NCI-H187 (cell line): ENCODE data around the gene SH3GLB2.
"Not testable (repeated sequence)": the region's sequence is repeated elsewhere in the genome, so short reads cannot be mapped to it uniquely, and the experiment has no call there.

Experiments used
- DNase-seq, 2 experiments: peaks; one replicate each; lab custom pipeline; 2025; lab: John Stamatoyannopoulos, UW

The SH3GLB2 gene

GRCh38 chr9:128998462-128998861, 29.7 kb downstream of the SH3GLB2 start:
- no peak for DNase-seq

- no peak for DNase-seq
Observed at GRCh38 chr9:128995791-128996190, 32.3 kb downstream of the SH3GLB2 start.

GRCh38 chr9:128992995-128993394, 35.1 kb downstream of the SH3GLB2 start:
- DNase-seq, result no peak

- DNase-seq, result no peak
Observed at GRCh38 chr9:128987805-128988204, 40.3 kb downstream of the SH3GLB2 start.

GRCh38 chr9:128986671-128987070, 41.5 kb downstream of the SH3GLB2 start:
- DNase-seq, result no peak

GRCh38 chr9:128983536-128983935, 44.6 kb downstream of the SH3GLB2 start:
- no peak for DNase-seq

- DNase-seq, result no peak
Observed at GRCh38 chr9:128979111-128979510, 49.0 kb downstream of the SH3GLB2 start.

GRCh38 chr9:128972956-128973355, 55.2 kb downstream of the SH3GLB2 start:
- DNase-seq, result no peak

- DNase-seq, result no peak
Observed at GRCh38 chr9:128969491-128969890, 58.6 kb downstream of the SH3GLB2 start.

GRCh38 chr9:128961403-128961802, 66.7 kb downstream of the SH3GLB2 start:
- not testable (repeated sequence) for DNase-seq
